HG02759 (cell line): ENCODE data around the gene SRSF2.
"Not testable (repeated sequence)": the region's sequence is repeated elsewhere in the genome, so short reads cannot be mapped to it uniquely, and the experiment has no call there.

ENCODE experiments used
- ATAC-seq: cut with Tn5 transposase; IDR thresholded peaks from one replicate; pipeline ENCODE4 v1.9.1; 2021; ENCODE audit warnings: mild to moderate bottlenecking, moderate library complexity; ENCODE audit not compliant: unreplicated experiment

The SRSF2 gene

DNA sequence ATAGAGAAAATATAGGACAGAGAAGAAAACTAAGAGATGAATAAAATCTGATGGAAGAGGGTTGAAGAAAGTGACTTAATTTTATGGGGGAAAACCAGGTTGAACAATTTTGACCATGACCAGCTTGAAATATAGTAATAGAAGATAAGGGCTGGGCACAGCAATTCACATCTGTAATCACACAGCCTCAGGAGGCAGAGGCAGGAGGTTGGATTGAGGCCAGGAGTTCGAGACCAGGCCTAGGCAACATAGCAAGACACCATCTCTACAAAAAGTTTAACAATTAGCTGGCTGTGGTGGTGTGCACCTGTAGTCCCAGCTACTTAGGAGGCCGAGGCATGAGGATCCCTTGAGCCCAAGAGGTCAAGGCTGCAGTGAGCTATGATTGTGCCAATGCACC, 35.1 kb downstream of the SRSF2 start:
- ATAC-seq = no peak

DNA sequence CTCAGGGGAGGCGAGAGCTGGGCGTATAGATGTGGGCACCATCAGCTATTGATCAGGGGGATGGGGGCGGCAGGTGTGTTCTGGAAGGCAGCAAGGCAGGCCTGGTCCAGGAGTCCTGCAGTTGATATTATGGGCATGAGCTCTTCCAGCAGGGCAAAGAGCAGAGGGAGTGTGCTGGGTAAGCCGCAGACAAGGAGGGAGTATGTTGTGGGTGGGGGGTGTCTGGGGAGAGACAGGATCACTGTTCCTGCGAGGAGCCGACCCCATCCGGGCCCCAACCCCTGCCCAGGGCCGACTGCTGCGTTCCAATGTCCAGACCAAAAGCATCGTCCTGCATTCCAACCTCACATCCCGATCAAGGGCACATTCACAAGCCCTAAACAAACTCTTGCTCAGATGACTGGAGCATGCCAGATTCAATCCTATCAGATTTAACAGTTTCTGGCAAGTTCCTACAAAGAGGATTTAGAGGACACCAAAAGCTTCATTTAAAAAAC, 35.6 kb downstream of the SRSF2 start:
- no peak for ATAC-seq

DNA sequence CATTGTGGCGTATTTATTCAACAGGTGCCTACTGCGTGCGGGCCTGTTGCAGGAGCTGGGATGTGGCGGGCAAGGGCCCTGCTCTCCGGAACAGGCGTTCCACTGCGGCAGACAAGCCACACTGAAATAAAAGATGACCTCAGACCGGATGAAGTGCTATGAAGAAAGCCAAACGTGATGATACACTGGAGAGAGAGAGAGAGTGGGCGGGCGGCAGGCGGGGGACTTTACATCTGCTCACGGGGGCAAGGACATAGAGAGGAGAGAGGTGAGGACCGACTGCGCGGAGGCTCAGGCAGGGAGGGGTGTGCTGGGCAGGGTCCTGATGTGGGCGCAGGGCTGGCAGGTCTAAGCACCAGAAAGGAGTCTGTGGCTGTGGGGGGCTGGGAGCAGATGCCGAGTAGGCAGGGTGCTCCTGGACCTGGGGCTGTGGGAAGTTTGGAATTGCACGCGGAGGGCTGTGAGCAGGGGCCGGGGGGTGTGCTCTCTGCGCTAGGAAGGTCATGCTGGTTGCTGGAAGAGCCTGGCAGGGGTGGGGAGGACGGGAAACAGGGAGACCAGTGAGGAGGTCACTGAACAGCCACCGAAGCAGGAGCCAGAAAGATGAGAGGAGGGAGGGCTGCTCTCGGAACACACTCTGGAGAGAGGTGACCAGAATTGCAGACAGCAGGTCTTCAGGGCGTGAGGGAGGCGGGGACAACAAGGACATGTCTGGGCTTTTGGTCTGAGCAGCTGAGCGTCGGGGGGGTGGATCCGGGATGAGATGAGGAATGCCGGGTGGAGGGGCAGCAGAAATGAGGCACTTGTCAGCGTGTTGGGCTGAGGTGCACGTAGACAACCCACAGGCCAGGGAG, 36.3 kb downstream of the SRSF2 start:
- ATAC-seq = no peak

DNA sequence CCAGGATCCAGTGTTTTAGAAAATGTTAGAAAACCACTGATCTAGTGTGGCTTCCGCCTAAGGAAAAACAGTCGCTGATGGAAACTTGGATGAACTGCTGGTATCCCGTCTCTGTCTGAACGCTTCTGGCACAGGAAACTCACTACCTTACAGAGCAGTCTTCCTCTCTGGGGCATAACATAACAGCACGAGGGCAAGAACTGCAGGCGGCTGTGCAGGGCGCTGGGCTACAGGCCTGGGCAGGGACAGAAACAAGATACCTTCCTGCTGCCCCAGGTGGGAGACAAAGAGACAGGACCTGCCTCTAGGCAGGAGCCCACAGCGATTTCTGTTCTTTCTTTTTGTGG, 36.9 kb downstream of the SRSF2 start:
- ATAC-seq = no peak

DNA sequence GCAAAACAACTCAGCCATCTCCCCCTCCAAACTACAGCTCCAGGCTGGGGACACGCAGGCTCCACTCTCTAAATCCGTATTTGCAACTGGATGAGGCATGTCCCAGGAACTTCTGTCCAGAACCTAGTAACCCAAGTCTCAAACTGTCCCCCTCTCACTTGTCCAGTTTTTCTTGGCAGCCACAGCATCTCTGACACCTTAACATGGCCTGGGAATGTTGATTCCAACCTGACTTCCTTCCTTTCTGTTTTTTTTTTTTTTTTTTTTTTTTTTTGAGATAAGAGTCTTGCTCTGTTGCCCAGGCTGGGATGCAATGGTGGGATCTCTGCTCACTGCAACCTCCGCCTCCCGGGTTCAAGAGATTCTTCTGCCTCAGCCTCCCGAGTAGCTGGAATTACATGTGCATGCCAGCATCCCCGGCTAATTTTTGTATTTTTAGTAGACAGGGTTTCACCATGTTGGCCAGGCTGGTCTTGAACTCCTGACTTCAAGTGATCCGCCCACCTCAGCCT, 38.6 kb downstream of the SRSF2 start:
- ATAC-seq = not testable (repeated sequence)

DNA sequence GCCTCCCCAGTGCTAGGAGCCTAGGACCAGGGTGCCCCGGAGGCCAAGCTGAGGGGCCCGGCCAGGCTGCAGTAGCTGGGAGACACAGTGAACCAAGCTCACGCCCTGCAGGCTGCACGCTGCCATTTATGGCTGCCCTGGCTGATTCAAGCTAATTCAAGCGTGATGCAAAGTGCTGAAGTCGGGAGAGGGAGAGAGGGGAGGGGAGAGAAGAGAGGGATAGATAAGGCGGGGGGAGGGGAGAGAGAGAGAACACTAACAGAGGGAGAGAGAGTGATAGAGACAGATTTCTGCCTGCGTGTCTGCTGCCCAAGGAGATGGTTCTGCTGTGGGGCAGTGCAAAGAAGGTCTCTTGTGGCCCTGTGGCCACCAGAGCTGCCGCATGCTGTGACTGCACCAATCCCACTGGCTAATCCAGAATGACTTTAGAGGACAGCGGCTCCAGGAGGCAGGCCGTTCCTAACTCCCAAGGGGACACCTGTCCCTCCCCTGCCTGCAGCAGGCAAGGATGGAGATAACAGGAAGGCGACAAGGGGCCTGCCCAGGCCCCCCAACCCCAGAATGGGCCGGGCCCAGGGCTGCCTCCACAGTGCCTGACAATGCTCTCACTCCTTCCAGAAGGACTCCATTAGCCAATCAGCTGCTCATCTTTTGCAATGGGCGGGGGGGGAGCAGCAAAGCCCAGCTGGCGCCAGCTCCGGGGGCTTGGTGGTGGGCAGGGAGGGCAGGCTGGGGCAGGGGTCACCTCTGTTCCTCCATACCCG, 39.2 kb downstream of the SRSF2 start:
- no peak for ATAC-seq

DNA sequence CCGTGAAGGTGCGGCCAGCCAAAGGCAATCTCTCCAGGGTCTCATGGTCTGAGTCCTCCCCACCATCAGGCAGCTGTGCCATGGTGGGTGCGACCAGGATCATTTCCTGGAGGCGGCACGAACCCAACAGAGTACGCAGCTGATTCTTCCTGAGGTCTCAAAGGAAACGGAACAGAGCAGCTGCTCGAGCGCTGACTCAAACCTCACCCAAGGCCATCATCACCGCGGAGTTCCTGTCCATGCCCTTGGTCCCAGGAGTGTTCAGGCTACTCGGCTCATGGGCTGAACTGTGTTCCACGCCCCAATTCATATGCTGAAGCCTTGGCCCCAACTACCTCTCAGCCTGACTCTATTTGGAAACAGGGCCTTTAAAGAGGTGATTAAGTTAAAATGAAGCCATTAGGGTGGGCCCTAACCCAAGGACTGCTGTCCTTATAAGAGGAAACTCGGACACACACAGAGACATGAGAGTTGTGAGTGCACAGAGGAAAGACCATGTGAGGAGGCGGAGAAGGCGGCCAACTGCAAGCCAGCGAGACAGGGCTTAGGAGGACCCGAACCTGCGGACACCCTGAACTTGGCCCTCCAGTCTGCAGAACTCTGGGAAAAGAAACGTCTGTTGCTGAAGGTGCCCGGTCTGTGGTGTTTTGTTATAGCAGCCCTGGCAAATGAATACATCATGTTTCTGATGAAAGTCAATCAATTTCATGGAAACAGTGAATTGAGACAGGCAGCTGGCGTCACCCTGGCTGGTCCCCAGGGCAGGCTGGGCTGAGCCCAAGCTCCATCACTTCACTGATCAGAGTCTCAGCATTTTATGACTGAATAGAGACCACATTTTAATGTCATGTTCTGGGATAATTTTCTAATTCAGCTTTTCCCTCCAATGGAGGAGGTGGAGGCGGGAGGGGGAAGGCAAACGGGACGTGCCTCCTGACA, 40.1 kb downstream of the SRSF2 start:
- no peak for ATAC-seq

DNA sequence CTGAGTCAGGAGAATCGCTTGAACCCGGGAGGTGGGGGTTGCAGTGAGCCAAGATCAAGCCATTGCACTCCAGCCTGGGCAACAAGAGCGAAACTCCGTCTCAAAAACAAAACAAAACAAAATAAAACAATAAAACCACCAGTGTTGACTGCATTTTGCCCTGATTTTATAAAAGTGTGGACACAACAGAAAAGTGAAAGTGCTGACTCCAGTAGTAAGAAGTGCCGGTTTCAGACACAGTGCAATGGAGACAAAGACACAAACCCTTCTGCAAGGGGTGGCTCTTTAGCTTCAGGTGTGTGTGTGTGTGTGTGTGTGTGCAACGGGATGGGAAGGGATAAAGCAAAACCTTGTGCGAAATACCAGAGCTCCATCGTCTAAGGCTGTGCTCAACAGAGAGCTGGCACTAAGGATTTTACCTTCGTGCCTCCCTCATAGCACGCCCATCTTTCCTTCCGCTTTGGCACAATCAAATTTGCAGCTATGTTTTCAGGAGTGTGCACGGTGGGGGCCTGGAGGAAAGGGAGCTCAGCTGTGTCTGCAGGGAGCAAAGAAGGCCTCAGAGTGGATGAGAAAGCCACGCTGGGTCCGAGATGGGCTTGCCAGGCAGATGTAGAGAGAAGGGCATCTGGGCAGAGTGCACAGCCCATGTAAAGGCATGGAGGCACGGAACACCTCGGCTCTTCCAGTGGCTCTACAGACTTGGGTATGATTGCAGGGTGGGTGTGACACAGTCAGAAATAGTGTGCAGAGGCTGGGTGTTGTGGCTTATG, 41.9 kb downstream of the SRSF2 start:
- no peak for ATAC-seq

DNA sequence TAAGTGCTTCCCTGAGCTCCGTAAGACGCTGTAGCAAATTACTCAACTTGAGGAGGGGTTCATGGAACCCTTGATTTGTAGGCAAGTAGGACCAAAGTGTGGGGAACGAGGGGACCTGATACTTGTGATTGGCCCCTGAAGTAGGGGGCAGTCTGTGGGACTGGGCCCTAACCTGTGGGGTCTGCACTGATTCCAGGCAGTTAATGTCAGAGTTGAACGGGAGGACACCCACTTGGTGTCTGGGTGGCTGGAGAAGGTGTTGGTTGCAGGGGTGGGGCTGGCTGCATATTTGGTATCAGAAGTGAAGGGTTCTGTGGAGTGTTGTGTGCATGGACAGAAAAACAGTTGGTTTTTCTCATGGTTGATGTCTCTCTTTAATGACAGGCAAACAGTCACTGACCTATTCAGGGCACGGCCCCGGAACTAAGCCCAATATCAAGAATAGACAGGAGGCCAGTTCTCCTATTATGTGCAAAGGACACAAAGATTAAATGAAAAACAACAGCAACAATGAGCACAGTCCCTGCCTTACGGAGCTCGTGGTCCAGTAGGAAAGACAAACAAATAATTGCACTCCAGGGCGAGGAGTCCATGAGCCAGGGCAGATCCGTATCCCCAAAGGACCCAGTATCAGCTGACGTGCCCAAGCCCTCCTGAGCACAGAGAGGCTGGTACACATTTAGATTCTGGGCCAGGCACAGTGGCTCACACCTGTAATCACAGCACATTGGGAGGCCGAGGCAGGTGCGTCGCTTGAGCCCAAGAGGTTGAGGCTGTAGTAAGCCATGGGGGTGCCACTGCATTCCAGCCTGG, 45.5 kb downstream of the SRSF2 start:
- ATAC-seq = no peak

DNA sequence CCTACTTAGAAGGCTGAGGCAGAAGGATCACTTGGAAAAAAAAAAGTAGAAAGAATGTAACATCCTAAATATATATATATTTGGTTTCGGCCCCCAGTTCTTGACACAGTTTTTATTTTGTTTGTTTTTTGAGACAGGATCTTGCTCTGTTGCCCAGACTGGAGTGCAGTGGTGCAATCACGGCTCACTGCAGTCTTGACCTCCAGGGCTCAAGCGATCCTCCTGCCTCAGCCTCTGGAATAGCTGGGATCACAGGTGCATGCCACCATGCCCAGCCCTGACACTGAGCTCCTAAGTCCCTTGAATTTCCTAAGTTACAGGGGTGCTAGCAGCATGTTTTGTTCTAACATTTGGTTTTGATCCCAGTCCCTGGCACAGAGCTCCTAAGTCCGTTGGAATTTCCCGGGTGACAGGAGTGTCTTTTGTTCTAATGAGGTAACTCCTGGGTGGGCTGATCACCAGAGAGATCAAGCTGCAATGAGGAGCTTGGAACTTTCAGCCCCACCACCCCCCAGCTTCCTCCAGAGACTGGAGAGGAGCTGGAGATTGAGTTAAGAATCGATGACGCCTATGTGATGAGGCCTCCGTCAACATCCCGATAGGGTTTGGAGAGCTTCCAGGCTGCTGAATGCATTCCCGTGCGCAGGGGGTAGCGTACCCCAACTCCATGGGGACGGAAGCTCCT, 46.4 kb downstream of the SRSF2 start:
- no peak for ATAC-seq

DNA sequence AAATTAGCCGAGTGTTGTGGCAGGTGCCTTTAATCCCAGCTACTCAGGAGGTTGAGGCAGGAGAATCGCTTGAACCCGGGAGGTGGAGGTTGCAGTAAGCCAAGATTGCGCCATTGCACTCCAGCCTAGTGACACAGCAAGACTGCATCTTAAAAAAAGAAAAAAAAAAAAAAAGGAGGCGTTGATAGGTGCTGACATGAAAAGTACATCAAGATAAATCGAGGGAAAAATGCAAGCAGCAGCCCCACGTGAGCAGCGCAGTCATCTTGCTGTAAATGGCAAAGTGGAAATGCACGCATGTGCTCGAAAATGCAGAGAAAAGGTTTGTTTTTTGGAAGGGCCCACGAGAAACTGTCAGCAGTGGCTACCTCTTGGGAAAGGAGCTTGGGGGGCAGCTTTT, 47.3 kb downstream of the SRSF2 start:
- ATAC-seq = no peak

DNA sequence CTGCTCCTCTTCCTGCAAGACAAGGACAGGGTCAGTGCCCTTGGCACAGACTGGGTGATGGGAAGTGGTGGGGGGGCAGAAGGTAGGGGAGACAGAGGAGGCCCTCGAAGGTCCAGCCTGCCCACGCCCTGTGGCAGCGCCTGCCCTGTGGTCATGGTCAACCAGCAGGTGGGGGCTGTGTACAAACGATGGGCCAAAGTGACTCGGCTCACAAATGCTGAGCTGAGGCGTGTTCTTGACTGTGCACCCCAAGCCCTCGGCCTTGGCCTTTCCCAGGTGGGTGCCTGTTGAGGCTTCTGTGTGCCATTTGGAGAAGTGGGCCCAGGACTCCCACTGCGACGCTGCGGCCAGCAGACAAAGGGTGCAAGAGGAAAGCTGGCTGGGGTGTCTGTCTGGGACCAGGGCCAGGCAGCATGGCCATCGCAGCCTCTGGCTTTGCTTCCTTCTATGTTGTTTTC, 48.9 kb downstream of the SRSF2 start:
- no peak for ATAC-seq

DNA sequence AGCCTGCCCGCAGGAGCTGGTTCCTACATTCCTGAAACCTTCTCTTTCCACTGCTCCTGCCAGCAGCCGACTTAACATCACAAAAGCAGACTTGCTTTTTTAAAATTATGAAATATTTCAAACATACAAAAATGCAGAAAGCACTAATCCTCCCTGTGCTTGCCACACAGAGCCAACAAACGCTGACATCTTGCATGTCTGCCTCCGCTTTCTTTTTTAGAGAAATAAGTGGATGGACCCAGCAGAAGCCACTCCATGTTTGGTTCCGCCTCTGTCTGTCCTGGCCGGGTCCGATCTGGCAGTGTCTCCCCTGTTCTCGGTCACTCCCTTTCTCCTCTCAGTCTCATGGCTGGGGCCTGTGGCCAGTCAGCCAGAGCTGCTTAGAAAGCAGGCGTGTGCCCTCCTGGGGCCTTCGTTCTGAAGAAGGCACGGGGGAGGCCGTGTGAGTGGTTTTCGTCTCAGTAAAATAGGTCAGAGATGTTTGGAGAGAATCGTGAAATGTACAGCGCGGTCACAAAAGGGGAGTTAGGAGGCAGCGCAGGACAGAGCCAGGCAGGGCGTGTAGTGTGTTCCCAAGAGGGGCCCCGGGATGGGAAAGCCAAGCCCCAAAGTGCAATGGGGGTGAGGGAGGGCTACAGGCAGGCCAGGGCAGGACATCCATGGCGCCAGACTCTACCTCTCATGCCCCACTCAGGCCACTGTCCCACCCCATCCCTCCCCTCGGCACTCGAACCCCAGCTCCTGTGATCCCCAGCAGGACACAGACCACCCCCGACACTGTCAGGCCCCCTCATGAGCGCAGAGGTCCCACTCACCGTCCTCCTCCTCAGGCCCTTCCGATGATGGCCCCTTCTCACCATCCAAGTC, 49.6 kb downstream of the SRSF2 start:
- no peak for ATAC-seq

DNA sequence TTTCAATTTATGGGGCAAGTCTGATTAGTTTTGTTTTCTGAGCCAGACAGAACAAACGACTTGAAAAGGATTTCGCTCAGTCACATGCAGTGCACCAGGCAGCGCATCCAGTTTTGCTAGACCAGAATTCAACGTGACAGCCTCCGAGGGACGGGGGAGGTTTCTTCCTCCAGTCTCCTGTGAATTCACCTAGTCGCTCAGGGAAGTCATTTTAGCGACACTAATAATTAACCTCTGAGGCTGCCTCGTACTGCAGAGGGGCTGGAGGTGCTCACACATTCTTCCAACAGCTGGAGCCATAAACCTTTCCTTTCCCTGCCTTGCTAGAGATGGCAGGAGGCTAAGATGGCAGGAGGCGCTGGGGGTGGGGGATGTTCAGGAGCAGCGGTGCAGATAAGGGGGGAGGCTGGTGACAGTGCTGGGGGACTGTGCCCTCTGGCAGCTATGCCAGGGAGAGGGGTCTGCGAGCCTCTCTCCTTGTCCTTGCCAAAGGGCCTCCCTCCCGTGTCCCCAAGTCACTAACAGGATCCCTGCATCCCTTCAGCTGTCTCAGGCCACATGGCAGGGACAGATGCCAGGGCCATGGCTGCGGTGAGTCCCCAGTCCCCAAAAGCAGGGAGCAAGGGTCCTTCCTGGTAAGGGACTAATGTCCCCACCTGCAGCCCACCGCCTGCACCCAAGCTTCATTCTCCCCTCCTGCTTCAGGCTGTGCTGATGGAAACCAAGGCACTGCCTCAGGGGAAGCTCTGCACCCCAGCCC, 50.4 kb downstream of the SRSF2 start:
- ATAC-seq = no peak

DNA sequence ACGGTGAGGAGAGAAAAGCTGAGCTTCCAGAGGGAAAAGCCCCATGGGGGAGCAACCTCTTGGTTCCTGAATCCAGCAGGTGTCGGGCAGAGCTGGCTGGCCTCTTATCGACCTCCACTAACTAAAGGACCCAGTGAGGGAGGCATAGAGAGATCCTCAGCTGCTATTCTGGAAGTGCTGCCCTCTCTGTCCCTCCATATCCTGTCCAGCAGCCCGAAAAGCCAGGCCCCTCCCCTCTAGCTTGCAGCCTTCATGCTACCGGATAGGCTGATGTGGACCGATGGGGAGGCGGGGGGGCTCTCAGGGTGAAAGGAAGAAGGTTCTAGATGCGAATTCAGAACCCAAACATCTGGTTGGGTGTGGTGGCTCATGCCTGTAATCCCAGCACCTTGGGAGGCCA, 51.3 kb downstream of the SRSF2 start:
- ATAC-seq = no peak

DNA sequence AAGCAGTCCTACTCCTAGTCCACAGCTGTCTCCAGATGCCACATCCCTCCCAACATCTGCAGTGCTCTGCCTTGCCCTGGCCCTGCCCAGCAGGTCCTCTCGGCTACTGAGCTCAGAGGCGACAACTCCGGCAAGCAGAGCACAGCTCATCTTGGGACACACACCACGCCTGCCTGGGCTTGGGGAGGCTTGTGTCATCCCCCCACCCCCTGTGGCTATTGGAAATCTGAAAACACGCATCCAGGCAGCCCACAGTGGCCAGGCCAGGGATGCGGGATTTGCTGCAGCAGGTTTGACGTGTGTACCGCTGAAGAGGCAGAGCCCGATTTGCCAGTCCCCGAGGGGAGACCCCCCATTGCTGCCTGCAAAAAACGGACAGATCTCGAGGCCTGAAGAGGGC, 51.8 kb downstream of the SRSF2 start:
- no peak for ATAC-seq

DNA sequence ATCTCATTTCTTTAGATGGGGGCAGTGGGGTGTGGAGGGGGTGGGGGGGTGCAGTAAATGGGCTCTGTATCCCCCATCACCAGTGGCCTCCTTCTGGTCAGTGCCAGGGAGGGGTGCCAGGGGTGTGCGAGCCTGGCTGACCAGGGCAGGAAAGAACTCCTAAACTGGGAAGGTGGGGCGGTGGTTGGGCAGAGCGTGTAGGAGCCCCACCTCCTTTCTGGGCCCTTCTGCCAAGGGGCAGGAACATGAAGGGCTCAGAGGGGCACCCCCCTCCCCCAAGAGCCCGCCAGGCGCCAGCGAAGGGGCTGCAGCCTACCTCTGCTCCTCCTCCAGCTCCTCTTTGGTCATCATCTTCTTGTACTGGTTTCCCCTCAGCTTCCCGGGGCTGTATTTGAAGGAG, 52.4 kb downstream of the SRSF2 start:
- ATAC-seq = no peak
